Activated CD8-positive, alpha-beta memory T cell treated with anti-CD3 and anti-CD28 coated beads for 4 hours (primary cell): ENCODE data around the gene RASSF4.

ENCODE experiments used
- DNase-seq, 2 donors: peaks; one replicate each; pipeline ENCODE4 v3.0.0-alpha.2; 2020; ENCODE audit warnings: low read depth in 2 of 2

RASSF4 gene

GRCh38 chr10:44947371-44948152, 12.0 kb upstream of the RASSF4 start:
- DNase-seq, result no peak

DNA sequence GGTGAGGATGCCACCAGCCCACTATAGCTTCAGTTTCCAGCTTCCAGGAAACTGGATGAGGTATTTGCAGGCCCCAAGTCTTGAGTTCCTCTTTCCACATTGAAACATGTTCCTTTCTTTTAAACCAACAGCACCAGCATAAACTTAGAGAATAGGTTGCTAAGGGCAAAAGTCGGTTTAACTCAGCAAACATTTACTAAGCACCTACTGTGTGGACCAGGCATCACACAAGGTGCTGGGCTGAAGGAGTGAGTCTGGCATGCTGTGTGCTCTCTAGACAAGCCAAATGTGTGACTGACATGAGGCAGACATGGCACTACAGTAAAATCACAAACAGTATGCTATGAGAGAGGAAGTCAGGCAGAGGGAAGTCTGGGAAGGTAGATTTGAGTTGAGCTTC, 11.0 kb upstream of the RASSF4 start:
- DNase-seq, result no peak

DNA sequence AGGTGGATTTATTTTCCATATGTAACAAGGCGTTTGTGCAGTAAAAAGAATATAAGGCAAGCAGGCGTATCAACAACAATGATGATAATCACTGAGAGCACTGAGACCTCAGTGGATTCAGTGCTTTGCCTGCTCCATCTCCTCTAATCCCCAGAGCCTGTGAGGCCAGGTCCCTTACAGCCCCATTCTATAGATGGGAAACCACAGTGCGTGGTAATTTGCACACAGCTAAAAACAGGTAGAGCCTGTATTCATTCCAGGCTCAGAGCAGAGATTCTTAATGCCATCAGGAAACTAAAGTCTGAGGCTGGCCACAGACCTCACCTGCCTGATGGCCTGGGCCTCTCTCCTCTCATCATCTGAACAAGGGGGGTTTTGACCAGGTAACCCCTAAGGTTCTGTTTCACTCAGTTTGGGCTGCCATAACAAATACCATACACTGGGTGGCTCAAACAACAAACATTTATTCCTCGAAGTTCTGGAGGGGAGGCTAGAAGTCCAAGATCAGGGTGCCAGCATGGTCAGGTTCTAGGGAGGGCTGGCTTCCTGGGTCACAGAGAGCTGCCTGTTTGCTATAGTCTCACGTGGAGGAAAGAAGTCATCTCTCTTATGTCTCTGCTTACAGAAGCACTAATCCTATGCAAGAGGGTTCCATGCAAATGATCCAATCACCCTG, 10.3 kb upstream of the RASSF4 start:
- DNase-seq, result no peak

DNA sequence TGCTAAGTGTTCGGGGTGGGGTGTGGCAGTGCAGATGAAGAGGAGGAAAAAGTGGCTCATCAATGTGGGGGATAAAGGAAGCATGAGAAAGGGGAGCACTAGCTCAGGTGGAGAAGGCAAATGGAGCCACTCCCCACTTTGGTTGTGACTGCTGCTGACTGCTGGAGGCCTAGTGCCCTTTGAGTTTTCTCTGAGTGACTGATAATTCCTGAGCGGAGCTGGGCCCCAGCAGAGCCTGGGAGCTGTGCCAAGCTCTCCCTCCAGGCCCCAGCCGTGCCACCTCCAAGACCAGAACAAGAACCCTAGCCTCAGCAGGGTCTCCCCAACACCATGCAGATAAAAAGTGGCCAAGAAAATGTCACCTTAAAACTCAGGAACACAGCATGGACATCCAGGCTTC, 9.7 kb upstream of the RASSF4 start:
- DNase-seq, result no peak

DNA sequence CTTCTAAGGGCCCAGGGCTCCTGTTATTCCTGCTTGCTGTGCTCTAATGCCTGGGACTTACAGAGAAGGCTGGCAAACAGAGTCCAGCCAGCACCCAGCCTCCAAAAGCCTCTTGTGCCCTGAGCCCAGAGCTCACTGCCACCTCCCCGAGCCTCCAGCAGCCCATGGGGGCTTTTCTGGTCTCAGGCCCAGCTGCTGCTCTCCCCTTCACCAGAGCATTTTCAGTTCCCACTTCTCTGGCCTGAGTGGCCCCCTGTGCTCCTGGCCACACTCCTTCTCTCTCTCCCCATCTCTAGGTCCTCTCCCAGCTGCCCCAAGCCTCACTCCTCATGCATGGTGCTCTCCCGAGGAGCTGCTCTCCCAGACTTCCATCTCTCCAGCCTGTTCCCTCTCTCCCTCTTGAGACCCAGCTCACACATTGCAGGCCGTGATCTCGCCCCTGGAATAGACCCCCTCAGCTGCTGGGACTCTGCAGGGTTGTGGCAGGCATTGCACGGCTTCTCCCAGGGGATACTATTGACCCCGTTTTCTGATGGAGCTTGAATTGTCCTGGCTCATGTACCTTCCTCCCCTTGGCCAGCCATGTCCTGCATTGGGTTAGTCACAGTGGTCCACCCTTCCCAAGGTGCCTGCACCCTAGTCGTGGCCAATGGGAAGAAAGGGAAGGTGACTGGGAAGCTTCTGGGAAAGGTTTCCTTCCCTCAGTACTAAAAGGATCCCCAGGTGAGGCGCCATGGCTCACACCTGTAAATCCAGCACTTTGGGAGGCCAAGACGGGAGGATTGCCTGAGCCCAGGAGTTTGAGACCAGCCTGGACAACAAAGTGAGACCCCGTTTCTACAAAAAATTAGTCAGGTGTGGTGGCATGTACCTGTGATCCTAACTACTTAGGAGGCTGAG, 9.0 kb upstream of the RASSF4 start:
- DNase-seq, result no peak

- no peak for DNase-seq
Measured at GRCh38 chr10:44951576-44952226, 7.9 kb upstream of the RASSF4 start.

DNA sequence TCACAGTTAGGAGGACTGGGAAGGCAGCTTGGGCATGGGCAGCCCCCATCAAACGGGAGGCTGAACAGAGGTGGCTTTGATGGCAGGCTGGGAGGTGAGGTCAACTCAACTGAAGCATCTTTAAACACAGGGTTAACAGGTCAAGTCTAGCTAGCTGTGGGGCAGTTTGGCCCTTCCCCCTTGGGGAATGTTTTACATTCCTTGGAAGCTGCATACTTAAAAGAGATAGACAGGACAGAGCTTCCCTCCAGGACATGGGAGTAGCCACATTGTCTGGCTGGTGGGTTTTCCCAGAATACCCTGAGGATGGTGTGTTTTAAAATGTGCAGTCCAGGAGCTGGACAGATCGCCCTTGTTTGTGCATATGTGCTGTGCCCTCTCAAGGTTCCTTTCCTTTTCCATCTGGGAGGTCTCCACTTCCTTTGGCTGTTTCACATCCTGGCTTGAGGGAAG, 6.8 kb upstream of the RASSF4 start:
- DNase-seq, result no peak

- DNase-seq, result no peak
Measured at GRCh38 chr10:44954042-44954441, 5.6 kb upstream of the RASSF4 start.

DNA sequence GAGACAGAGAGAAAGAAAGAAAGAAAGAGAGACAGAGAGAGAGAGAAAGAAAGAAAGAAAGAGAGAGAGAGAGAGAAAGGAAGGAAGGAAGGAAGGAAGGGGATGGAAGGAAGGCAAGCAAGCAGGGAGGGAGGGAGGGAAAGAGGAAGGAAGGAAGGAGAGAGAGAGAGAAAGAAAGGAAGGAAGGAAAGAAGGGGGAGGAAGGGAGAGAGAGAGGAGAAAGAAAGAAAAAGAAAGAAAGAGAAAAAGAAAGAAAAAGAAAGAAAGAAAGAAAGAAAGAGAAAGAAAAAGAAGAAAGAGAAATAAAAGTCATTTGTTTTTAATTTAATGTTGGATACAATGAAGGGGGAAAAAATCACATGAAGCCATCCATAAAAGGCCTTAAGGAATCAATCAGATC, 4.6 kb upstream of the RASSF4 start:
- no peak for DNase-seq

DNA sequence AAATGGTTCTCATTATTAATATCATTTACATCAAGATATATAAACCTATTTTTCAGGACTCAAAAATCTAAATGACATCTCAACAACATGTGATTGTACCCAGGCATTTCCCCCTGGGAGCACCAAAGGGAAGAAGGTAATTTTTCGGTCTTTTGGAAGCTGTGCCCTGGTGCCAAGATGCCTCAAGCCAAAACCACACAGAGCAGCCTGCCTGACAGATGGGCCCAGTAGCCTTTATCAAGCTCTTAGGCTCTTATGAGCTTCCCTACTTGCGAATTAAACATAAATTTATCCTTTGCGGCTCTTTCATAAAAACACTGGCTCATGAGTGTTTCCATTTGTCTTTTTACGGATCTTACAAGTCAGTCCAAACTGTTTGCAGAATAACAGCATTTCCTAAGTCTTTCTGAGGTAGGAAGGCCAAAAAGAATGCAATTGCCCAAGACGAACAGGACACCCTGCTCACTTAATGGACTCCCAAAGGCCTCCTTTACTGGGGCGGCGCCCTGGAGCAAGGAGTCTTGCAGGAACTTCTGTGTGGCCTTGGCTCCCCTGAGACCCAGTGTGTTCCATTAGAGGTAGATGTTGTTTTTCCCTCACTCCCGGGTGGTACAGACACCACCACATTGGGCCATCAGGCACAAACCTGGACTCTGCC, 4.1 kb upstream of the RASSF4 start:
- no peak for DNase-seq

DNA sequence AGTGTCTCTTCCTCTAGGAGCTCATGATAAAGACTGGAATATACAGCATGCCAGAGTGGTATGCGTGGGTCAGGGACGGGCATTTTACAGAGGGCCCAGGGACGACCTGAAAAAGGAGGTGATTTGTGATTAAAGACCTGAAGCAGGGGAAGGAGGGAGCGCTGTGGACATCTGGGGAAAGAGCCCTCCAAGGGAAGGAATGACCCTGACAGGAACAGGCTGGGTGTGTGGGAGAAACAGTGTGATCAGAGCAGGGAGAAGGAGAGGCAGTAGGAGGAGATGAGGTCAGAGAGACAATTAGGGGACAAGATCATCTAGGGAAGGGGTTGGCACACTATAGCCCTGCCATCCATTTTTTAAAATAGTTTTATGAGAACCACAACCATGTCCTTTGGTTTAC, 3.4 kb upstream of the RASSF4 start:
- no peak for DNase-seq

- DNase-seq, result no peak
Measured at GRCh38 chr10:44956717-44957706, 2.6 kb upstream of the RASSF4 start.

- DNase-seq, result no peak
Measured at GRCh38 chr10:44958196-44958897, 1.3 kb upstream of the RASSF4 start.

DNA sequence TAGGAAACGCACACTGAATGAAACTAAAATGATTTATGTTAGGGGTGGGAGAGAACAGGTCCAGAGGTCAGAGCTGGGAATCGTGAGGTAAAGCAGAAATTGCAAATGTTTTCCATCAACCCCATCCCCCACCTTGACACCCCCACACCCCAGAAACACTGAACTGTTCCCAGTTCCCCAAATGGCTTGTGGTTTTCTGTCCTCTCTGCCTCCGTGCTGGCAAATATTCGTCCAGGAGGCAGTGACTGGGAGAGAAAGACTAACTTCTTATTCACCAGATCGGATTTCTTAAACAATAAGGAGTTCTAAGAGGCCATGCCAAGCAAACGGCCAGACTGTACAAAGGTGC, 730 bp upstream of the RASSF4 start:
- no peak for DNase-seq

DNA sequence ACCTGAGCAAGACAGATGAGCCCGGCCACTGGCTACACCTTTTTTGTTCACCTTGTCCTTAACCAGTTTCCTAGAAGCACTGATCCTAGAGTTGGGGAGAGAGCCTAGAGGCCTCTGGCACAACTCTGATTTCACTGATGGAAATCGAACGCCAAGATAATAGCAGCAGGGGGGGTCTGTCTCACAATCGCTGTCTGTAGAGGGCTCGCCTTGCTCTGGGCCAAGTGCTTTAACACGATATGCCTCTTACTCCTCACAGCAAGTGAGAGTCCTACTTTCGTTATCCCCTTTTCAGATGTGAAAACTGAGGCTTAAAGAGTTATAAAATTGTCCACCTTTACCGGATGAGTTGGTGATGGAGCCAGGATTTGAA, 472 bp downstream of the RASSF4 start:
- no peak for DNase-seq

DNA sequence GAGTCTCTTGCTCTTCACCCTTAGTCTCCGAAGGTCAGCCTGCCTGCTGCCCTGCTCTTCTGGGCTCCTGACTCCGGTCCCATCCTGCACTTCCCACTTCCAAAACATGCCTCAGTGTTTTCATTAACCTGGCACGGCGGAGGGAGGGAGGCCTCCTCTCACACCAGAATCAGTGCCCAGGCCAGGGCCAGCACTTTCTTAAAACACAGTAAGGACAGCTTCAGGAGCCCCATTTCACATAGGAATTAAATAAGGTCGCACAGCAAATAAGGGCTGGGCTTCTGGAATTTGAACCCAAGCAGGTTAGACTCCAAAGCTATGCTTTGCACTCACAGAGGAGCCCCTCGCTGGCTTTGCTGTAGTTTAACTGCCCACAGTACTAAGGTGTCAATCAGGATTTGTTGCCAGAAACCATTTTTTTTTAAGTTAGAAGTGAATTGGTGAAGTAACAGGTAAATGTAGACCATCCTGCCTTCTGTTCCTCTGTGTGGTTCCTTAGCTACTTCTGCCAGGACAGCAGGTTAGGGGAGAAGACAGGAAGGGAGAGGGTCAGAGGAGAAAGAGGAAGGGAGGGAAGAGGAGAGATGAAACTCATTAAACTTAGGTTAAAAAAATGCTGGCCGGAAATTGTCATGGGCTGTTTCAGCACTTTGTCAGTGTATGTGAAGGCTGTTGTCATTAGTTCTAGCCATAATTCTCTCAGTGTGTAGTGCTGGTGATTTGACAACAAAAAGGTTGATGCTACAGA, 1.1 kb downstream of the RASSF4 start:
- no peak for DNase-seq

GRCh38 chr10:44961230-44961571, 1.6 kb downstream of the RASSF4 start:
- no peak for DNase-seq

- DNase-seq, result no peak
Measured at GRCh38 chr10:44961931-44962750, 2.5 kb downstream of the RASSF4 start.
